Measurements from ENCODE around the gene ZNF467.

ZNF467 gene

DNA sequence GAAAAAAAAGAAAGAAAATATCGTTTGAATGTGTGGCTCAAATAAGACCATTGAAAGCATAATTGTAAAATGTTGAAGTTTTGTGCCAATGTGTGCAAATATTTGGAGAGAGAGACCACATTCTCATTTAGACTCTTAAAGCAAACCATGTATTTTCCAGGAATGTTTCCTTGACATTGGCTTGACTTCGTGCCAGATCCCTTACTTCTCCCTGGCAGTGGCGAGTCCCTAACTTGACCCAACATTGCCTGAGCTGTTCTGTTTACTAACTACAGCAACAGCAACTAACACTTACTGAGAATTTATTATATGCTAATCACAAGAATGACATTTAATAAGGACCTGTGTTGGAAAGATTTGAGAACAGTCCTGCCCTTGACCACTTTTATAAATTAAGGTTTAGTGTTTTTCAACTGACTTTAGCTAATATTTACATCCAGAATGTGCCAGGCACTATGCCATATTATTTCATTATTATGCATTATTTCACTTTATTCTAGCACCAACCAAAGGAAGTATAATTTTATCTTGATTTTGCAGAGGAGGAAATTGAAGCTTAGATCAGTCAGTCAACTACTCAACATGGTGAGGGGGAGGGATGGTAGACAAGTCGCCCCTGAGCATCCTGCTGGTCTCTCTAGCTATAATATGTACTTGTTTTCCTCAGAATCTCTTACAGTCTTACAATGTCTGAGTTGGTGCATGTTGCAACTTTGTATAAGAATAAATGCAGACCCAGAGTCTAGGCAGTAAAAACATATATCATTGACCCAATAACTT is 29.7 kb downstream of the ZNF467 start:
- DNase-seq = no peak

DNA sequence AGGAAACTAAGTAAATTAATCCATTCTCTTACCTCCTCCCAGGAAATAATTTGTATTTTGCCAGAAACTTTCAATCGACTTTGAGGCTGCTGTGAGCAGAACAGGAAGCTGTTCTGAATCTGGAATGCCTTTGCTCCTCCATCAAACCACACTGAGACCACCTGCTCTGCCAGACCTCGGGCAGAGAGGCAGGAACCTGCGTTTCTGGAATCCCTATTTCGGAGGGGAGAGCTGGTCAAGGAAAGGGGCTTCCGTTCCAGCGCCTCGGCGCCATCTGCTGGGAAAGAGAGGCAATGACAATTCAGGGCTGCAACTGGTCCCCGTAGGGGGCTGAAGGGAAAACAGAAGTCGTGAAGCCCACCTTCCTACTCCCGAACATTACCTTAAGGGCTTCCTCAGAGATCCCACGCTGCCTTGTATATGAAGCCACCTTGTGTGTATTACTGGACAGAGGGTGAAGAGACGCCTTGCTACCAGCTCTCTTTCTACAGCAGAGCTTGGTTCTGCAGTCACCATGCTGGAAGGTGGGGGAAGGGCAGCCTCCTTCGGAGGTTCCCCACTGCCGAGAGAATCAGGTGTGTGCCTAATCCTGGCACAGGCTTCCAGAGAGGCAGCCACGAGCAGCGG is 31.2 kb downstream of the ZNF467 start:
- peak; percentile 71 to 80 (median 78) for DNase-seq

GRCh38 chr7:149741629-149742028 is 31.8 kb downstream of the ZNF467 start:
- DNase-seq = peak; percentile 35 to 53 (median 45)

DNA sequence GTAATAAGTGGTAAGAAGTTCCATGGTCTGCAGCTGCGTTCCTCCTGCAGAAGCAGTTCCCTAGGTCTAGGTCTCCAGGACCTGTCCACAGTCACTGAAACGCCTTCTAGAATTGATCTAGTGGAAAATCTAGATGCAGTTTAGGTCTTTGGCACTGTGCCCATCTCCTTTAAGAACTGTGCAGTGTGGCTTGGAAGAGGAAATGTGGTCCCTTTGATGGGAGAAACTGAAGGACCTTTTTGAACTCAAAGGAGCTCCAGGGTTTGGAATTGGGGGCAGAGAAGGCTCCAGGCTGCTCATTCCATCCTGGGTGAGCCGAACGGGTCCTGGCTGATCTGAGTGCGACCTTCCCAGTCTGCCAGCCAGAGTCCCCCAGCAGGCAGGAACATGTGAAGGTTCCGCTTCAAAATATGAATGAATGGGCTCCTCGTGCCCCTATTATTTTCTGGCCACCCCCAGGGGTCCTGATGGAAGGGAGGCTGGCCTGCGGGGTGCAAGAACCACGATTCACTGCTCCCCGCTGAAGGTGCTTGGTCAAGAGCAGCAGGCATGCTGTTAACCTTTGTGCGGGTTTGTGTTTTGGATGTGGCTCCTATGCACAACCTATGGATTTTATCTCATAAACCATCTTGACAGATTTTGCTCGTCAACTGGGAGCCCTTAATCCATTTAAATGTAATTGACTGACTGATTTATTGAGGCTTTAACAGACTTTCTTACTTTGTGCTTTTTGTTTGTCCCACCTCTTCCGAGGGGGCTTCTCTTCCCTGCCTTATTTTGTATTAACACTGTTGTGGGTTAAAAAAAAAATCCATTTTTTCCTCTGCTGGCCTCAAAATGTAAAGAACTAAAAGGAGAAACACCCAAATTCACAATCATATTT is 36.7 kb downstream of the ZNF467 start:
- no peak for DNase-seq

GRCh38 chr7:149735779-149736477 is 37.5 kb downstream of the ZNF467 start:
- DNase-seq = no peak

DNA sequence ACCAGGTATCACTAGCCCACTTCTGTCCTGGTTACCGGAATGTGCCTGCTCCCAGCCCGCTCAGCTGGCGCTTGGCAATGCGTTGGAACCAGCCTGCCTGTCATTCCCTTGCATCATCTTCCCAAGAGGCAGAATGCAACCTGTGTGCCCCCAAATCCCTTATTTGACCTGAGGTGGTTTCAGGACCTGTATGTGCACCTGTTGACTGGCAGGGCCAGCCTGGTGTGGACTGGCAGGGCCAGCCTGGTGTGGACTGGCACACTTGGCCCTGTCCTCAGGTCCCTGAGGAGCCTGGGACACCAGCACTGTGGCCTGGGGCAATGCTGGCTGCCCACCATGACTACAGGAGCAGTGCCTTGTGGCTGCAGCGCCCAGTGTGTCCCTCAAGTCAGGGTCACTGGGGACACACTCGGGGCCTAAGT is 38.2 kb downstream of the ZNF467 start:
- DNase-seq = no peak

- no peak for DNase-seq
These were observed 38.7 kb downstream of the ZNF467 start for GRCh38 chr7:149734791-149735075.

GRCh38 chr7:149733924-149734790 is 39.2 kb downstream of the ZNF467 start:
- DNase-seq = no peak

GRCh38 chr7:149733131-149733923 is 40.1 kb downstream of the ZNF467 start:
- no peak for DNase-seq

DNA sequence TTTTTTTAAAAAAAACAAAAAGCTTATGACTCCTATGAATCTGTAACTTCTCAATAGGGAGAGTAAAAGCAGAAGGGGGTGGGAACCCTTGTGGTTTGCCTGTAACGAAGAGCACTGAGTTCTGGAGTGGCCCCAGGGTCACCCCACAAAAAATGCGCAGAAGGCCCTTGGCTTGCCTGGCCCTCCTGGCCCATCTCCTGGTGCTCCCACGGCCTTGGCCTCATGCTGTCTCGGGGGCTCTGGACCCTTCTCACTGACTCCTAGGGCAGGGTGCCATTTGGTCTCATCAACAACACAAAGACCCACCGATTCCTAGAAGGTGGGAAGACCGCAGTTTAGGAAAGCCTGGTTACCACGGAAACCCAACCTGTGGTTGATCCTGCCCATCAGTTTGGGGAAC is 40.8 kb downstream of the ZNF467 start:
- no peak for DNase-seq

GRCh38 chr7:149732111-149732561 is 41.3 kb downstream of the ZNF467 start:
- no peak for DNase-seq

GRCh38 chr7:149731207-149731955 is 42.0 kb downstream of the ZNF467 start:
- DNase-seq = no peak

DNA sequence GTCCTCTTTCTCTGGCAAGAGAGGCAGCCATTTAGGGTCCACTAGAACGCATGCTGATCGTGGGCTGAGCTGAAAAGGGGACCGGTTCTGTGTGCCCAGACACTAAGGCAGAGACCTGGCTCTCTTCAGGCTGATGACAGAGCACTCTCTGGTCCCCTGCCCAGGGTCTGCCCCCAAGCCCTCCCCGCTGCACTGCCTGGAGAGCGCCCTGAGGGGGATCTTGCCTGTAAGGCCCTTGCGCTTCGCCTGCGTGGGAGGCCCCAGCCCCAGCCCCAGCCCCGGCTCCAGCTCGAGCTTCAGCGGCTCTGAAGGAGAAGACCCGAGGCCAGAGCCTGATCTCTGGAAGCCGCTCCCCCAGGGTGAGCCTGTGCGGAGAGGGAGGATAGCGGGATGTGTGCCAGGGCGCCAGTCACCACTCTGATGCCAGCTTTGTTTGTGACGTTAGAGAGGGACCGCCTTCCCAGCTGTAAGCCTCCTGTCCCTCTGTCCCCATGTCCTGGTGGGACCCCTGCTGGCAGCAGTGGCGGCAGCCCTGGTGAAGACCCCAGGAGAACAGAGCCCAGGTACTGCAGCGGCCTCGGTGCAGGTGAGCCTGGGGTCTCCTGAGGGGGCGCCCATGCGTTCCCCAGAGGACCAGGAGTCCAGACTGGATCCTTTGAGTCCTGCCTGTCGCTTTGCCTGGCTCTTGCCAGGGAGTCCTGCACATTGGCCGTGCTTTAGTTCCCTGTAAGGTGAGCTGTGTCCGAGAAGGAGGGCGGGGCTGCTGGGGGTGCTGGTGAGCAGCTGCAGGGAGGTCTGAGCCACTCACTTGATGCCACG is 43.2 kb downstream of the ZNF467 start:
- no peak for DNase-seq

- no peak for DNase-seq
These were observed 43.8 kb downstream of the ZNF467 start for GRCh38 chr7:149729586-149729982.

- no peak for DNase-seq
These were observed 44.7 kb downstream of the ZNF467 start for GRCh38 chr7:149728491-149729375.

GRCh38 chr7:149727899-149728476 is 45.4 kb downstream of the ZNF467 start:
- no peak for DNase-seq

DNA sequence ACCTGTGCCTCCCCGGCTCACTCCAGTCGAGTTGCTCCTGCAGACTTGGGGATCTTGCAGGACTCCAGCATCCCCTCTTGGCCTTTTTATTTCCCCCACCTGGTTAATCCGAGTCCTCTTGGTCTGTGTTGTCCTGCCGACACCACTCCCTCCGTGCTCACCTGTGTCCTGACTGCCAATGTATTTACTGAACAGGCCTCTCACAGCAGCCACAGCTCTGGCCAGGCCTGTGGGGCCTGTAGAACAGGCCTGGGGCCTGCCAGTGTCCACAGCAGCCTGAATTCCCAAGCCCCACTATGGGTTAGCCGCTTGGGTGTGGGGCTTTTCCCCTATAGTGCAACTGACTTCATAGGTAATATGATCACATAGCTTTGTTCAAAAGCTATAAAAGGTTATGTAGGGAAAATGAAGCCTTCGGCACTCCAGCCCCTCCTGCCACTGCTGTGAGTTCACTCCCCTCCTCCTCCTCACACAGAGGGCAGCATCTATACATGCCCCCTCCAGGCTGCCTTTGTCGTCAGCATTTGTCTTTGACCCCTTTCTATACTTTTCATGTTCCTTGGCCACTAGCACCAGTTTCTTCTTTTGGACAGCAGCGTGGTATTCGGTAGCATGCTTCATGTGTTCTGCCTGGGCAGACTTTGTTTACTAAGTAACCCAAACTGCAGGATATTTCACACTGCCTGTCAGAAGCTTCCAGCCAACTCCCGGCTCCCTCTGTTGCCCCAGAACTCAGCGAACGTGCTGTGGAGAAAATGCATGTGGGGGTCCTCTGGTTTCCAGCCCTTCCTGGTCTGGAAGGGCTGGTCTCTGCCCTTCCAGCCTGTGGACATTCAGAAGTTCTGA is 46.1 kb downstream of the ZNF467 start:
- DNase-seq = no peak
